Parathyroid adenoma (tissue), 2 donors: Measurements from ENCODE around the gene ATP13A3.

Experiments
- H2AFZ ChIP-seq: fragments of 300-600 bp; sonication (generic); one replicate; pipeline ENCODE4 v1.7.0; 2017; ENCODE audit warnings: antibody characterized with exemption, mild to moderate bottlenecking
- H3K27ac ChIP-seq: fragments of 300-600 bp; sonication (generic); one replicate; pipeline ENCODE4 v1.7.0; 2017
- H3K27me3 ChIP-seq: fragments of 300-600 bp; sonication (generic); one replicate; pipeline ENCODE4 v1.7.0; 2017; ENCODE audit warnings: low read length; ENCODE audit not compliant: control insufficient read depth, insufficient read depth
- H3K36me3 ChIP-seq: fragments of 300-600 bp; sonication (generic); one replicate; pipeline ENCODE4 v1.7.0; 2017; ENCODE audit warnings: low read length; ENCODE audit not compliant: control insufficient read depth, insufficient read depth
- H3K4me1 ChIP-seq: fragments of 300-600 bp; sonication (generic); one replicate; pipeline ENCODE4 v1.7.0; 2017; ENCODE audit warnings: control low read depth
- H3K4me2 ChIP-seq: fragments of 300-600 bp; sonication (generic); one replicate; pipeline ENCODE4 v1.7.0; 2017; ENCODE audit warnings: low read length
- H3K4me3 ChIP-seq: fragments of 300-600 bp; sonication (generic); one replicate; pipeline ENCODE4 v1.7.0; 2017; ENCODE audit warnings: low read depth, low read length
- H3K79me2 ChIP-seq: fragments of 300-600 bp; sonication (generic); one replicate; pipeline ENCODE4 v1.7.0; 2017; ENCODE audit warnings: control low read depth
- H3K9ac ChIP-seq: fragments of 300-600 bp; sonication (generic); one replicate; pipeline ENCODE4 v1.7.0; 2017; ENCODE audit warnings: mild to moderate bottlenecking
- H3K9me3 ChIP-seq: fragments of 300-600 bp; sonication (generic); one replicate; pipeline ENCODE4 v1.7.0; 2017; ENCODE audit warnings: low read length; ENCODE audit not compliant: control insufficient read depth
- CTCF ChIP-seq: fragments of 300-600 bp; sonication (generic); IDR thresholded peaks from one replicate; pipeline ENCODE4 v1.7.0; 2017; ENCODE audit warnings: antibody characterized with exemption, mild to moderate bottlenecking
- donor health status: primary hyperparathyroidism.

Gene ATP13A3

GRCh38 chr3:194387276-194387675 lies 99.5 kb downstream of the ATP13A3 start:
- Histone ChIP-seq H3K79me2 (no peaks in the 10 kb centered on the region), H3K4me1 (no peaks in the 10 kb centered on the region), H3K9me3 (no peaks in the 10 kb centered on the region), H3K36me3 (no peaks in the 10 kb centered on the region), H3K27me3 (no peaks in the 10 kb centered on the region), H3K4me3 (no peak overlapping the region), H3K4me2 (no peak overlapping the region), H3K9ac (no peak overlapping the region), H2AFZ (no peak overlapping the region), H3K27ac (no peak overlapping the region)
- no peak for TF ChIP-seq CTCF

- Histone ChIP-seq H3K9ac (no peak overlapping the region), H3K4me1 (no peaks in the 10 kb centered on the region), H3K27me3 (no peaks in the 10 kb centered on the region), H3K36me3 (no peaks in the 10 kb centered on the region), H2AFZ (no peak overlapping the region), H3K27ac (no peak overlapping the region), H3K4me3 (no peak overlapping the region), H3K4me2 (no peak overlapping the region), H3K79me2 (no peaks in the 10 kb centered on the region), H3K9me3 (no peaks in the 10 kb centered on the region)
- TF ChIP-seq CTCF, result no peak
These were observed 100.2 kb downstream of the ATP13A3 start for GRCh38 chr3:194386648-194387047.

- no peaks in the 10 kb centered on the region for H3K9me3 ChIP-seq
These were observed 100.7 kb downstream of the ATP13A3 start for GRCh38 chr3:194386066-194386465.

GRCh38 chr3:194384569-194385001 lies 102.2 kb downstream of the ATP13A3 start:
- no peak for TF ChIP-seq CTCF
- Histone ChIP-seq H3K79me2 (no peaks in the 10 kb centered on the region), H2AFZ (no peak overlapping the region), H3K36me3 (no peaks in the 10 kb centered on the region), H3K4me1 (no peaks in the 10 kb centered on the region), H3K9ac (no peak overlapping the region), H3K4me2 (no peak overlapping the region), H3K27ac (no peak overlapping the region), H3K4me3 (no peak overlapping the region), H3K9me3 (no peaks in the 10 kb centered on the region), H3K27me3 (no peaks in the 10 kb centered on the region)

More at GRCh38 chr3:194386066-194386465, 100.7 kb downstream of the ATP13A3 start:
- no peak for TF ChIP-seq CTCF
- Histone ChIP-seq H2AFZ (no peak overlapping the region), H3K27me3 (no peaks in the 10 kb centered on the region), H3K4me2 (no peak overlapping the region), H3K4me3 (no peak overlapping the region), H3K9ac (no peak overlapping the region), H3K27ac (no peak overlapping the region), H3K36me3 (no peaks in the 10 kb centered on the region), H3K79me2 (no peaks in the 10 kb centered on the region), H3K4me1 (no peaks in the 10 kb centered on the region)

- H3K9ac ChIP-seq, result no peak overlapping the region
- no peaks in the 10 kb centered on the region for H3K79me2 ChIP-seq
- no peak overlapping the region for H3K27ac ChIP-seq
- H3K27me3 ChIP-seq, result no peaks in the 10 kb centered on the region
- no peak overlapping the region for H3K4me3 ChIP-seq
- TF ChIP-seq CTCF, result no peak
- no peaks in the 10 kb centered on the region for H3K9me3 ChIP-seq
- H2AFZ ChIP-seq, result no peak overlapping the region
- no peaks in the 10 kb centered on the region for H3K4me1 ChIP-seq
- H3K36me3 ChIP-seq, result no peaks in the 10 kb centered on the region
- no peak overlapping the region for H3K4me2 ChIP-seq
These were observed 102.6 kb downstream of the ATP13A3 start for GRCh38 chr3:194384156-194384555.
